GM12878 (cell line): ENCODE results near the gene P2RX2. TPM values are rescaled to one million over a fixed set of nuclear protein-coding genes. Genes with fewer than 3 reads are reported as not detected.

ENCODE experiments used
- ATAC-seq: fragments of 200-7000 bp; cut with Tn5 transposase; 3 replicates; pipeline ENCODE4 v1.9.1; 2020; ENCODE audit warnings: mild to moderate bottlenecking, moderate library complexity
- BruUV-seq: library from RNA; stranded (reverse); fragments of 400-500 nt; replicated peaks from 2 replicates; lab custom pipeline; 2021; lab: Mats Ljungman, UMichigan
- CTCF ChIA-PET: fragments of 300-600 bp; sonication (Branson Sonifier 250); formaldehyde crosslinking; extraction: SDS; loops from one replicate; lab custom pipeline; 2021; ENCODE audit warnings: inconsistent platforms; lab: Yijun Ruan, JAX
- POLR2A ChIA-PET: fragments of 350-600 bp; formaldehyde crosslinking; extraction: SDS; loops from one replicate; lab custom pipeline; 2021; ENCODE audit warnings: inconsistent platforms; lab: Charles Lee
- RAD21 ChIA-PET: fragments of 300-600 bp; sonication (Branson Sonifier 250); formaldehyde crosslinking; loops from one replicate; lab custom pipeline; 2023; ENCODE audit warnings: antibody characterized with exemption; ENCODE audit not compliant: unreplicated experiment; lab: Charles Lee
- SMC1A ChIA-PET: fragments of 300-600 bp; sonication (Branson Sonifier 250); formaldehyde crosslinking; loops from one replicate; lab custom pipeline; 2023; ENCODE audit not compliant: unreplicated experiment, uncharacterized antibody; lab: Charles Lee
- DNase-seq: peaks from one replicate; pipeline ENCODE4 v3.0.0-alpha.2; 2011; ENCODE audit warnings: low read depth, low spot score
- FAIRE-seq: peaks from 3 replicates; lab custom pipeline; 2011; peaks lifted over from hg19 to GRCh38; lab: Jason Lieb, UNC
- H2AFZ ChIP-seq: 2 replicates; pipeline ENCODE4 v1.6.0; 2011; ENCODE audit warnings: low read depth, low read length, control low read depth; ENCODE audit not compliant: control insufficient read depth
- H3K27ac ChIP-seq: 2 replicates; pipeline ENCODE4 v1.5.1; 2011; ENCODE audit warnings: control low read depth; ENCODE audit not compliant: control insufficient read depth, insufficient read depth
- H3K27me3 ChIP-seq, 2 experiments: replicated peaks in 1 of 2; 2 replicates each; pipeline versions ENCODE4 v1.6.0 to v1.6.1; 2011; ENCODE audit warnings: low read length in 1 of 2; ENCODE audit not compliant: control insufficient read depth in 2 of 2, insufficient read depth in 2 of 2
- H3K36me3 ChIP-seq, 2 experiments: 2 replicates each; pipeline ENCODE4 v1.5.1; 2011; ENCODE audit warnings: low read length in 1 of 2; ENCODE audit not compliant: control insufficient read depth in 2 of 2, insufficient read depth in 2 of 2
- H3K4me1 ChIP-seq: 2 replicates; pipeline ENCODE4 v1.6.1; 2011; ENCODE audit warnings: mild to moderate bottlenecking, low read length, moderate library complexity, mixed read lengths; ENCODE audit not compliant: control insufficient read depth, insufficient read depth
- H3K4me2 ChIP-seq: 2 replicates; pipeline ENCODE4 v1.6.0; 2011; ENCODE audit warnings: control low read depth; ENCODE audit not compliant: control insufficient read depth, insufficient read depth
- H3K4me3 ChIP-seq: fragments of 200-600 bp; sonication (generic); 2 replicates; pipeline ENCODE4 v1.5.1; 2016
- H3K79me2 ChIP-seq: 2 replicates; pipeline ENCODE4 v1.6.0; 2011; ENCODE audit warnings: low read length; ENCODE audit not compliant: control insufficient read depth, insufficient read depth
- H3K9ac ChIP-seq: 2 replicates; pipeline ENCODE4 v1.8.0; 2011; ENCODE audit warnings: low read length, control low read depth, mixed read lengths; ENCODE audit not compliant: control insufficient read depth, insufficient read depth
- H3K9me3 ChIP-seq: replicated peaks from 3 replicates; pipeline ENCODE4 v1.5.1; 2011; ENCODE audit warnings: mild to moderate bottlenecking, low read length; ENCODE audit not compliant: control insufficient read depth, insufficient read depth
- H4K20me1 ChIP-seq: 2 replicates; pipeline ENCODE4 v1.6.0; 2011; ENCODE audit not compliant: control insufficient read depth, insufficient read depth
- BHLHE40 ChIP-seq, 2 experiments: fragments of 450-650 bp in 1 of 2; IDR thresholded peaks; 2 replicates each; pipeline ENCODE4 v1.6.1; 2011 to 2017; ENCODE audit warnings: low read depth in 2 of 2, borderline replicate concordance in 1 of 2, improper control_type of control experiment in 1 of 2, low read length in 1 of 2, mild to moderate bottlenecking in 1 of 2
- CBX5 ChIP-seq: sonication (generic); IDR thresholded peaks from 2 replicates; pipeline ENCODE4 v1.6.1; 2016; ENCODE audit warnings: low read depth, moderate library complexity, mild to moderate bottlenecking, inconsistent platforms
- MYB ChIP-seq: fragments of 150-350 bp; IDR thresholded peaks from 2 replicates; pipeline ENCODE4 v1.6.1; 2014; ENCODE audit warnings: mild to moderate bottlenecking, low read depth, low read length, borderline replicate concordance
- MYC ChIP-seq: IDR thresholded peaks from 2 replicates; pipeline ENCODE4 v1.6.1; 2011; ENCODE audit warnings: mild to moderate bottlenecking, low read length, moderate library complexity, inconsistent platforms; ENCODE audit not compliant: insufficient read depth, insufficient replicate concordance, insufficient read length, severe bottlenecking
- NFYA ChIP-seq: IDR thresholded peaks from 2 replicates; pipeline ENCODE4 v1.6.1; 2011; ENCODE audit warnings: low read depth, mild to moderate bottlenecking, low read length, improper control_type of control experiment, borderline replicate concordance
- TBL1XR1 ChIP-seq: IDR thresholded peaks from 2 replicates; pipeline ENCODE4 v1.6.1; 2012; ENCODE audit warnings: low read depth, low read length, improper control_type of control experiment
- WRNIP1 ChIP-seq: IDR thresholded peaks from 2 replicates; pipeline ENCODE4 v1.6.1; 2011; ENCODE audit warnings: low read depth, low read length, improper control_type of control experiment, borderline replicate concordance
- ZNF384 ChIP-seq: IDR thresholded peaks from 2 replicates; pipeline ENCODE4 v1.6.1; 2012; ENCODE audit warnings: low read depth, mild to moderate bottlenecking, low read length, improper control_type of control experiment, borderline replicate concordance
- WGBS: methylation state at CpG from one replicate; pipeline ENCODE4 v1.1.6; 2016; ENCODE audit warnings: low lambda C conversion rate; ENCODE audit not compliant: insufficient replicate concordance, insufficient coverage; ENCODE audit errors: missing lambda C conversion rate; 5-methylcytosine and 5-hydroxymethylcytosine counted together
- in situ Hi-C: fragments of 300-500 bp; cut with MboI; formaldehyde crosslinking; loops from 9 replicates; pipeline ENCODE4 v1.14.3; 2018; ENCODE audit warnings: mixed read lengths
- intact Hi-C: fragments of 100-400 bp; cut with micrococcal nuclease; formaldehyde crosslinking; loops from one replicate; pipeline ENCODE4 v1.14.2; 2022; ENCODE audit not compliant: unreplicated experiment
- polyA plus RNA-seq, 11 experiments: library from polyadenylated mRNA; depleted of rRNA in 4 of 11; unstranded in 6 of 11; stranded (reverse) in 5 of 11; fragments of >200 nt; fragmentation: Nextera tagmentation in 4 of 11; fragmentation: Illumina TruSeq in 1 of 11; extraction: Ambion mirVana in 4 of 11; extraction: Trizol in 1 of 11; gene quantifications; 1 replicate in 1 of 11; 2 replicates in 10 of 11; pipeline versions ENCODE4 v1.2.1 to v1.2.3, GENCODE V29; 2011 to 2016; ENCODE audit warnings: inconsistent platforms in 2 of 11, missing spikeins in 2 of 11, low read depth in 1 of 11
- total RNA-seq, 4 experiments: library from RNA; depleted of rRNA in 3 of 4; stranded (reverse); fragments of >200 nt in 3 of 4; fragmentation: Illumina TruSeq in 1 of 4; extraction: Trizol in 1 of 4; gene quantifications; 2 replicates each; pipeline versions ENCODE4 v1.2.1 to v1.2.3, GENCODE V29; 2013 to 2021
- TF ChIP-seq, protein P1 (sequence below): fragments of 450-650 bp; IDR thresholded peaks from 2 replicates; pipeline ENCODE4 v1.6.1; 2017; ENCODE audit warnings: mild to moderate bottlenecking, low read depth, inconsistent platforms; ENCODE audit not compliant: poor library complexity, severe bottlenecking
- TF ChIP-seq, protein P2 (sequence below): fragments of 450-650 bp; IDR thresholded peaks from 2 replicates; pipeline ENCODE4 v1.6.1; 2017; ENCODE audit warnings: antibody characterized with exemption, mild to moderate bottlenecking, moderate library complexity

P2RX2 gene
- total and polyA plus RNA-seq, 10 of the 15 experiments (the other 5 are each of a cell fraction or from before 2014, with no cell fraction given): not detected

DNA sequence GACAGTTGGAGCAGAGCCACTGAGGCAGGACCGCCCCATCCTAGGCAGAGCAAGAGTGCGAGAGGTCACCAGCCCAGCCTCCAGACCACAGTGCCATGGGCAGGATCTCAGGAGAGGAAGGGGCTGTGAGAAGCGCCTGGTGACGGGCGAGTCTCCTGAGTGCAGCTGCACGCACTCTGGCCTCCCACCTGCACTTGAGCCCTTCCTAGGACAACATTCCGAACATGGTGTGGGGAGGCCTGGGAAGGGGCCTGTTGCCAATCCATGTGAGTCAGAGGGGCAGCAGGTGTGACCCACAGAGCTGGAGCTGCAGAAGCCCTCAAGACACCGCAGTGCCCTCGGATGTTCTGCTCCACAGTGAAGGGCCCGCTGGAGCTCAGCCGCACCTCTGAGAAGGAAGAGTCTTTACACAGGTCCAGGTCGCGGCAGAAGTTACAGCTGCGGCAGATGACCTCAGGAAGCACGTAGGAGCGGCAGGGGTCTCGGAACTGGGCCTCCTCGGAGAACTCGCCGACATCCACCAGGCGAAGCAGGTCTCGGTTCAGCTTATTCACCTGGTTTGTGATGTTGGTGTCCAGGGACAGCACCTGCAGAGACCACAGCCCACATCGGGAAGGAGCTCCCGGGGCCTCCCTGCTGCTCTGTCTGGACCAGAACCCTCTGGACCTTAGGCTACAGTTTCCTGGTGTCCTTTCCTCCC, 7.3 kb downstream of the P2RX2 start:
- Histone ChIP-seq H3K4me3 (no peak overlapping the region), H3K4me1 (no peaks in the 10 kb centered on the region), H3K4me2 (no peak overlapping the region), H4K20me1 (no peaks in the 10 kb centered on the region), H3K27ac (no peak overlapping the region), H3K79me2 (no peaks in the 10 kb centered on the region), H3K9ac (no peak overlapping the region), H3K36me3 (peaks cover 3 to 24% of the 10 kb centered on the region in 2 experiments; a peak in 3 of 4 replicates), H3K27me3 (no peaks in the 10 kb centered on the region), H3K9me3 (no peaks in the 10 kb centered on the region), H2AFZ (no peak overlapping the region)
- intact Hi-C loops (no loop called here), in situ Hi-C loops (no loop called here)
- no peak for TF ChIP-seq NFYA
- no peak for TF ChIP-seq MYB
- TF ChIP-seq, protein P1, sequence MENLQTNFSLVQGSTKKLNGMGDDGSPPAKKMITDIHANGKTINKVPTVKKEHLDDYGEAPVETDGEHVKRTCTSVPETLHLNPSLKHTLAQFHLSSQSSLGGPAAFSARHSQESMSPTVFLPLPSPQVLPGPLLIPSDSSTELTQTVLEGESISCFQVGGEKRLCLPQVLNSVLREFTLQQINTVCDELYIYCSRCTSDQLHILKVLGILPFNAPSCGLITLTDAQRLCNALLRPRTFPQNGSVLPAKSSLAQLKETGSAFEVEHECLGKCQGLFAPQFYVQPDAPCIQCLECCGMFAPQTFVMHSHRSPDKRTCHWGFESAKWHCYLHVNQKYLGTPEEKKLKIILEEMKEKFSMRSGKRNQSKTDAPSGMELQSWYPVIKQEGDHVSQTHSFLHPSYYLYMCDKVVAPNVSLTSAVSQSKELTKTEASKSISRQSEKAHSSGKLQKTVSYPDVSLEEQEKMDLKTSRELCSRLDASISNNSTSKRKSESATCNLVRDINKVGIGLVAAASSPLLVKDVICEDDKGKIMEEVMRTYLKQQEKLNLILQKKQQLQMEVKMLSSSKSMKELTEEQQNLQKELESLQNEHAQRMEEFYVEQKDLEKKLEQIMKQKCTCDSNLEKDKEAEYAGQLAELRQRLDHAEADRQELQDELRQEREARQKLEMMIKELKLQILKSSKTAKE: no peak
- TF ChIP-seq CBX5: no peak
- no peak for TF ChIP-seq WRNIP1
- no peak for TF ChIP-seq BHLHE40 (IDR thresholded peaks at IDR 0.05; ENCODE audit: borderline replicate concordance in 1 of 2, low read depth in 2 of 2, low read length in 1 of 2)
- no peak for TF ChIP-seq TBL1XR1
- TF ChIP-seq, protein P2, sequence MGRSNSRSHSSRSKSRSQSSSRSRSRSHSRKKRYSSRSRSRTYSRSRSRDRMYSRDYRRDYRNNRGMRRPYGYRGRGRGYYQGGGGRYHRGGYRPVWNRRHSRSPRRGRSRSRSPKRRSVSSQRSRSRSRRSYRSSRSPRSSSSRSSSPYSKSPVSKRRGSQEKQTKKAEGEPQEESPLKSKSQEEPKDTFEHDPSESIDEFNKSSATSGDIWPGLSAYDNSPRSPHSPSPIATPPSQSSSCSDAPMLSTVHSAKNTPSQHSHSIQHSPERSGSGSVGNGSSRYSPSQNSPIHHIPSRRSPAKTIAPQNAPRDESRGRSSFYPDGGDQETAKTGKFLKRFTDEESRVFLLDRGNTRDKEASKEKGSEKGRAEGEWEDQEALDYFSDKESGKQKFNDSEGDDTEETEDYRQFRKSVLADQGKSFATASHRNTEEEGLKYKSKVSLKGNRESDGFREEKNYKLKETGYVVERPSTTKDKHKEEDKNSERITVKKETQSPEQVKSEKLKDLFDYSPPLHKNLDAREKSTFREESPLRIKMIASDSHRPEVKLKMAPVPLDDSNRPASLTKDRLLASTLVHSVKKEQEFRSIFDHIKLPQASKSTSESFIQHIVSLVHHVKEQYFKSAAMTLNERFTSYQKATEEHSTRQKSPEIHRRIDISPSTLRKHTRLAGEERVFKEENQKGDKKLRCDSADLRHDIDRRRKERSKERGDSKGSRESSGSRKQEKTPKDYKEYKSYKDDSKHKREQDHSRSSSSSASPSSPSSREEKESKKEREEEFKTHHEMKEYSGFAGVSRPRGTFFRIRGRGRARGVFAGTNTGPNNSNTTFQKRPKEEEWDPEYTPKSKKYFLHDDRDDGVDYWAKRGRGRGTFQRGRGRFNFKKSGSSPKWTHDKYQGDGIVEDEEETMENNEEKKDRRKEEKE: no peak
- no peak for TF ChIP-seq MYC
- TF ChIP-seq ZNF384: no peak
- ATAC-seq: no peak
- FAIRE-seq: no peak
- POLR2A ChIA-PET: no interaction called here
- 98% methylated on average over 23 of the region's 24 CpGs for WGBS
- DNase-seq: no peak
- SMC1A ChIA-PET: no interaction called here
- no TSS peak for BruUV-seq
- CTCF ChIA-PET: no interaction called here
- RAD21 ChIA-PET: no interaction called here
